ENCODE measurements around the gene BMPR1B. TPM values are rescaled to one million over a fixed set of nuclear protein-coding genes. Genes with fewer than 3 reads are reported as not detected.

The BMPR1B gene
- total RNA-seq, 1 donor from 2014 or later, result not detected

DNA sequence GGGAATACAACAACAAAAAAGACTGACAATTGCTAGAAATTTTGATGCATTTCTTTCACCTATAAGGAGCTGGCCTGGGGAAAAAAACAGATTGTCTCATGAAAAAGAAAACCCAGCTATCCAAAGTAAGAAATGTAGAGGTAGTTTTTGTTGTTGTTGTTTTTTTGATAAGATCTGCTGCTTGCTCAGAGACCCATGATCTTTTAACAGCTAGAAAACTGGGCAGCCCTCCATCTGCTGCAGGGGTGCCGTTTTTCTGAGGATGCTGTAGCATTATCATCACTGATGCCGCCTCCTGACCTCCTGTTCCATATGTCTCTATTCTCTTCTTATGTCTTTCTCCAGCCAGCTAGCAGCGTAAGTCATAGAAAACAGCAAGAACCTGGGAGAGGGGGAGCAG is 98.3 kb downstream of the BMPR1B start:
- Mint-ChIP-seq H3K27ac (no peak overlapping the region), H3K9me3 (no peaks in the 10 kb centered on the region), H3K27me3 (no peaks in the 10 kb centered on the region), H3K4me3 (no peak overlapping the region), H3K4me1 (no peaks in the 10 kb centered on the region), H3K36me3 (ENCODE audit: low read depth) (no peaks in the 10 kb centered on the region)
- TF ChIP-seq, protein P1, sequence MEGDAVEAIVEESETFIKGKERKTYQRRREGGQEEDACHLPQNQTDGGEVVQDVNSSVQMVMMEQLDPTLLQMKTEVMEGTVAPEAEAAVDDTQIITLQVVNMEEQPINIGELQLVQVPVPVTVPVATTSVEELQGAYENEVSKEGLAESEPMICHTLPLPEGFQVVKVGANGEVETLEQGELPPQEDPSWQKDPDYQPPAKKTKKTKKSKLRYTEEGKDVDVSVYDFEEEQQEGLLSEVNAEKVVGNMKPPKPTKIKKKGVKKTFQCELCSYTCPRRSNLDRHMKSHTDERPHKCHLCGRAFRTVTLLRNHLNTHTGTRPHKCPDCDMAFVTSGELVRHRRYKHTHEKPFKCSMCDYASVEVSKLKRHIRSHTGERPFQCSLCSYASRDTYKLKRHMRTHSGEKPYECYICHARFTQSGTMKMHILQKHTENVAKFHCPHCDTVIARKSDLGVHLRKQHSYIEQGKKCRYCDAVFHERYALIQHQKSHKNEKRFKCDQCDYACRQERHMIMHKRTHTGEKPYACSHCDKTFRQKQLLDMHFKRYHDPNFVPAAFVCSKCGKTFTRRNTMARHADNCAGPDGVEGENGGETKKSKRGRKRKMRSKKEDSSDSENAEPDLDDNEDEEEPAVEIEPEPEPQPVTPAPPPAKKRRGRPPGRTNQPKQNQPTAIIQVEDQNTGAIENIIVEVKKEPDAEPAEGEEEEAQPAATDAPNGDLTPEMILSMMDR (IDR thresholded peaks at IDR 0.05), result no peak
- ChIA-PET CTCF (no interaction called here), POLR2A (no interaction called here)
- no peak for ATAC-seq (ENCODE audit: low read depth)
- intact Hi-C loops (cut with micrococcal nuclease), result no loop called here
- DNase-seq, result no peak

DNA sequence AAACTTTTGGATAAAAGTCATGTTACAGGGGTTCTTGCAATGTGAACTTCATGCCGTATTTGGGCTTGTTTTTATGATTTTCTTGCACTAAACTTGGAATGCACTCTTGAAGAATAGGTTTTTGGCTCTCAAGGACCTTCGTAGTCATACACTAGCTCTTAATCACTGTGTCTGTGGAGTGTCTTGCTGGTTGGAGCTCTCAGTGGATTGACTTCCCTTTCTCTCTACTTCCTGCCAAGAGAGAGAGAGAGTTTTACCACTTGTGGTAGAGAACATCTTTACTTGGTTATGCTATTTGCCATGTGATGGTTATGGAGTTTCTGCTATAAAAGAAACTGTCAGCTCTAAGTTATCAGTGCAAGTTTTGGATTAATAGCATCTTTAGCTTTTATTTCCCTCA is 112.4 kb downstream of the BMPR1B start:
- ATAC-seq (ENCODE audit: low read depth) (no peak), DNase-seq (no peak)
- POLR2A ChIA-PET, result no interaction called here
- no peaks in the 10 kb centered on the region for H3K27me3 Mint-ChIP-seq
- intact Hi-C loops (cut with micrococcal nuclease), result no loop called here
- CTCF ChIA-PET, result no interaction called here
- TF ChIP-seq, protein P1 (IDR thresholded peaks at IDR 0.05), result no peak
- no peaks in the 10 kb centered on the region for H3K9me3 Mint-ChIP-seq
- no peak overlapping the region for H3K4me3 Mint-ChIP-seq
- no peaks in the 10 kb centered on the region for H3K4me1 Mint-ChIP-seq
- no peaks in the 10 kb centered on the region for H3K36me3 Mint-ChIP-seq (ENCODE audit: low read depth)
- H3K27ac Mint-ChIP-seq, result no peak overlapping the region

DNA sequence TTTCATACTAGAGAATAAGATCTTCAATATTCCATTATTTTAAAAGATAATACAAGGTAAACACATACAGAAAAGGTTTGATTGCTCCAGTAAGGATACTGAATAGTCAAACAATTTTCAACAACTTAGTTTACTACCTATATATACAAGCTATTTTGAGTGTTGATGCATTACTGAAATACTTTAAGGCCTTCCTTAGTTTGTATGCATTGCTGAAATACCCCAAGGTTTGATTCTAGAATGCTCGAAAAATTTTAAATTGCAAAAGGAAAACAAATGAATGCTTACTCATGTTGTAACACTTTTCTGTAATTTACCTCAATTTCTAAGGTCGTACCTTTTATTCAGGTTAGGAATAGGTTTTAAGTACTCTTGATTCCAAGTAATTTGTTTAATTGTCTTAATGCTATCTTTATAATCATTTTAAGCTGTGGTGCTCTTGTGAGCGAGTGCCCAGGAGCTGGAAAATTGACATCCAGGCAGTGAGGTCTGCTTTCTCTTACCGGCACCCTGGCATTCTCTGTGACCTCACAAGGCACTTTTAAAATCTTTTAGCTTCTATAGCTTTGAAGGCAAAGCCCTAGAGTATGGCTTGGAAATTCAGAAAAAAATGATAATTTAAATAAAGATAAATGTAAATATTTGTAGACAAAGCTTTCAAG is 114.0 kb downstream of the BMPR1B start:
- POLR2A ChIA-PET, result no interaction called here
- no peak overlapping the region for H3K27ac Mint-ChIP-seq
- intact Hi-C loops (cut with micrococcal nuclease), result no loop called here
- H3K9me3 Mint-ChIP-seq, result no peaks in the 10 kb centered on the region
- TF ChIP-seq, protein P1 (IDR thresholded peaks at IDR 0.05), result no peak
- ATAC-seq (ENCODE audit: low read depth) (no peak), DNase-seq (no peak)
- H3K36me3 Mint-ChIP-seq (ENCODE audit: low read depth), result no peaks in the 10 kb centered on the region
- no peaks in the 10 kb centered on the region for H3K27me3 Mint-ChIP-seq
- H3K4me1 Mint-ChIP-seq, result no peaks in the 10 kb centered on the region
- CTCF ChIA-PET, result no interaction called here
- no peak overlapping the region for H3K4me3 Mint-ChIP-seq

DNA sequence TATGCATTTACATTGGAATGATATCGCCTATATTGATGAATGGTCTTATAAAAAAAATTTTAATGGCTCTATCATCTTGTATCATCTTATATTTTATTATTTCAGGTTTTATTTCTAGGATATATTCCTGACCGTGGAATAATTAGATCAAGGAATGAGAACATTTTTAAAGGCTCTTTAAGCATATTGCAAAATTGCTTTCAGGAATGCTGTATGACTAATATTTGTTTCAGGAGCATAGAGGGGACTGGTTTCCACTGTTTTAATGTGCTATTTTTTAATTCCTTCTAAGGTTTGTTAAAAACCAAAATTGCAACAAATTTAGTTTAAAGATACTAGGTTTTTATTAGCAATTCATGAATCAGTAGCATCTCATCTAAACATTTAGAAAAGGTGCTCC is 120.2 kb downstream of the BMPR1B start:
- ATAC-seq (ENCODE audit: low read depth), result no peak
- TF ChIP-seq, protein P1 (IDR thresholded peaks at IDR 0.05), result no peak
- ChIA-PET POLR2A (no interaction called here), CTCF (no interaction called here)
- H3K4me1 Mint-ChIP-seq, result no peaks in the 10 kb centered on the region
- H3K9me3 Mint-ChIP-seq, result no peaks in the 10 kb centered on the region
- H3K36me3 Mint-ChIP-seq (ENCODE audit: low read depth), result no peaks in the 10 kb centered on the region
- no peak overlapping the region for H3K4me3 Mint-ChIP-seq
- no peaks in the 10 kb centered on the region for H3K27me3 Mint-ChIP-seq
- intact Hi-C loops (cut with micrococcal nuclease), result no loop called here
- no peak overlapping the region for H3K27ac Mint-ChIP-seq
- no peak for DNase-seq

DNA sequence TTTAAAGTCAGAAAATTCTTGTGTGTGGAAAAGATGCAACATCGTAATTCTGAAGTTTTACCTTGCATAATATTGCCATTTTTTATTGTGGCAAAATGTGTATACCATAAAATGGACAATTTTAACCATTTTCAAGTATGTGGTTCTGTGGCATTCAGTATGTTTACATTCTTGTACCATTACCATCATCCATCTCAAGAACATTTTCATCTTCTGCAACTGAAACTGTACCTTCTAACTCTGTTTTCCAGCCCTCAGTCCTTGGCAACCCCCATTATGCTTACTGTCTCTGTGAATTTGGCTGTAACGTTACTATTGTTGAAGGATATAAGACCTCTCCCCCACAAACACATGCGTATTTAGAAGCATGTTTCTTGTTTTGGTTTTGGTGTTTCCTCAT is 123.2 kb downstream of the BMPR1B start:
- POLR2A ChIA-PET, result interaction anchor here (0.7 kb wide), 1 partner anchor 1616 kb away, joined by 5 read pairs; no protein-coding TSS in a partner anchor
- Mint-ChIP-seq H3K4me3 (no peak overlapping the region), H3K27me3 (no peaks in the 10 kb centered on the region), H3K27ac (no peak overlapping the region), H3K4me1 (no peaks in the 10 kb centered on the region), H3K9me3 (no peaks in the 10 kb centered on the region), H3K36me3 (ENCODE audit: low read depth) (no peaks in the 10 kb centered on the region)
- DNase-seq, result no peak
- TF ChIP-seq, protein P1 (IDR thresholded peaks at IDR 0.05), result no peak
- ATAC-seq (ENCODE audit: low read depth), result no peak
- intact Hi-C loops (cut with micrococcal nuclease), result no loop called here
- CTCF ChIA-PET, result no interaction called here
